A549 (cell line): ENCODE data around the gene CATSPERE. TPM values are rescaled to one million over a fixed set of nuclear protein-coding genes. Genes with fewer than 3 reads are reported as not detected.

Experiments
- ATAC-seq, 2 experiments: fragments of 200-7000 bp in 1 of 2; fragments of >200 bp in 1 of 2; cut with Nextera tagmentation in 1 of 2; cut with Tn5 transposase in 1 of 2; 3 replicates each; pipeline versions ENCODE4 v1.8.0 to v1.9.1; 2018 to 2020; ENCODE audit warnings: mild to moderate bottlenecking in 1 of 2, moderate library complexity in 1 of 2
- CTCF ChIA-PET: fragments of 300-600 bp; sonication (Branson Sonifier 250); formaldehyde crosslinking; extraction: SDS; loops from one replicate; lab custom pipeline; 2021; ENCODE audit warnings: antibody characterized with exemption, inconsistent platforms; lab: Yijun Ruan, JAX
- POLR2A ChIA-PET: fragments of 350-600 bp; formaldehyde crosslinking; extraction: SDS; loops from one replicate; lab custom pipeline; 2021; ENCODE audit warnings: antibody characterized with exemption, inconsistent platforms; lab: Yijun Ruan, JAX
- DNase-seq, 2 experiments: peaks; one replicate each; pipeline versions ENCODE4 v3.0.0 to v3.0.0-alpha.2; 2011 to 2016; ENCODE audit warnings: low read depth in 1 of 2, low spot score in 1 of 2
- FAIRE-seq: peaks from 2 replicates; lab custom pipeline; 2011; peaks lifted over from hg19 to GRCh38; lab: Jason Lieb, UNC
- H3K27ac ChIP-seq, 2 experiments: fragments of >200 bp; sonication (Bioruptor Twin); formaldehyde crosslinking; 3 replicates each; pipeline ENCODE4 v1.5.1; 2016 to 2017
- H3K4me1 ChIP-seq: fragments of >200 bp; sonication (Bioruptor Twin); formaldehyde crosslinking; 3 replicates; pipeline ENCODE4 v1.6.1; 2016
- H3K4me2 ChIP-seq: fragments of >200 bp; sonication (Bioruptor Twin); formaldehyde crosslinking; 3 replicates; pipeline ENCODE4 v1.6.1; 2016
- H3K4me3 ChIP-seq: fragments of >200 bp; sonication (Bioruptor Twin); formaldehyde crosslinking; 3 replicates; pipeline ENCODE4 v1.5.1; 2016
- H3K9me3 ChIP-seq: fragments of >200 bp; sonication (Bioruptor Twin); formaldehyde crosslinking; 3 replicates; pipeline ENCODE4 v1.6.1; 2016
- BHLHE40 ChIP-seq: IDR thresholded peaks from 2 replicates; pipeline ENCODE4 v1.6.1; 2012; ENCODE audit warnings: low read depth, low read length, inconsistent platforms
- CBX8 ChIP-seq: fragments of 200-600 bp; sonication (generic); IDR thresholded peaks from 2 replicates; pipeline ENCODE4 v1.6.1; 2016
- CEBPB ChIP-seq, 2 experiments: fragments of >200 bp in 1 of 2; sonication (Bioruptor Twin) in 1 of 2; formaldehyde crosslinking in 1 of 2; IDR thresholded peaks; 2 replicates each; pipeline ENCODE4 v1.6.1; 2012 to 2016
- CHD2 ChIP-seq: fragments of 150-350 bp; IDR thresholded peaks from 2 replicates; pipeline ENCODE4 v1.6.1; 2014; ENCODE audit warnings: low read length; ENCODE audit not compliant: partially characterized antibody
- CHD4 ChIP-seq: fragments of 200-600 bp; sonication (generic); IDR thresholded peaks from 2 replicates; pipeline ENCODE4 v1.6.1; 2016; ENCODE audit warnings: antibody characterized with exemption, mild to moderate bottlenecking, borderline replicate concordance
- FOSB ChIP-seq: fragments of 250-450 bp; sonication (Bioruptor Pico); IDR thresholded peaks from 2 replicates; pipeline ENCODE4 v1.5.0; 2020; ENCODE audit warnings: mild to moderate bottlenecking, moderate library complexity
- FOSL2 ChIP-seq, 2 experiments: fragments of 450-650 bp in 1 of 2; fragments of >200 bp in 1 of 2; sonication (Bioruptor Twin) in 1 of 2; formaldehyde crosslinking; IDR thresholded peaks; 2 replicates each; pipeline versions ENCODE4 v1.5.0 to v1.6.1; 2016 to 2020; ENCODE audit warnings: mild to moderate bottlenecking in 1 of 2, moderate library complexity in 1 of 2
- FOXS1 ChIP-seq: fragments of 250-450 bp; sonication (Bioruptor Pico); IDR thresholded peaks from 2 replicates; pipeline ENCODE4 v1.5.0; 2020; ENCODE audit warnings: mild to moderate bottlenecking, moderate library complexity
- GATA3 ChIP-seq: IDR thresholded peaks from 2 replicates; pipeline ENCODE4 v1.6.1; 2012; ENCODE audit warnings: borderline replicate concordance
- HOXA7 ChIP-seq: fragments of 250-450 bp; sonication (Bioruptor Pico); IDR thresholded peaks from 2 replicates; pipeline ENCODE4 v1.5.0; 2020; ENCODE audit warnings: mild to moderate bottlenecking, moderate library complexity
- HOXB5 ChIP-seq: fragments of 250-450 bp; sonication (Bioruptor Pico); IDR thresholded peaks from 2 replicates; pipeline ENCODE4 v1.5.0; 2020; ENCODE audit warnings: mild to moderate bottlenecking, moderate library complexity
- JUN ChIP-seq, 2 experiments: fragments of >200 bp; sonication (Bioruptor Twin); formaldehyde crosslinking; IDR thresholded peaks; 2 replicates in 1 of 2; 3 replicates in 1 of 2; pipeline ENCODE4 v1.6.1; 2016 to 2017
- PHF8 ChIP-seq: fragments of 200-600 bp; sonication (generic); IDR thresholded peaks from 2 replicates; pipeline ENCODE4 v1.6.1; 2016; ENCODE audit warnings: low read depth, mild to moderate bottlenecking, antibody characterized with exemption, moderate library complexity, borderline replicate concordance
- POLR2A ChIP-seq: IDR thresholded peaks from 2 replicates; pipeline ENCODE4 v1.6.1; 2012; ENCODE audit warnings: mild to moderate bottlenecking, low read length
- RFX5 ChIP-seq: fragments of 450-650 bp; IDR thresholded peaks from 2 replicates; pipeline ENCODE4 v1.7.1; 2014; ENCODE audit warnings: antibody characterized with exemption, mild to moderate bottlenecking, moderate library complexity
- TFCP2L1 ChIP-seq: fragments of 250-450 bp; sonication (Bioruptor Pico); IDR thresholded peaks from 2 replicates; pipeline ENCODE4 v1.5.0; 2021; ENCODE audit warnings: mild to moderate bottlenecking
- ZFP36 ChIP-seq: fragments of 450-650 bp; IDR thresholded peaks from 2 replicates; pipeline ENCODE4 v1.6.1; 2014; ENCODE audit warnings: borderline replicate concordance; ENCODE audit not compliant: partially characterized antibody
- WGBS: methylation state at CpG from one replicate; pipeline ENCODE4 v1.1.6; 2017; ENCODE audit errors: missing lambda C conversion rate; 5-methylcytosine and 5-hydroxymethylcytosine counted together
- polyA plus RNA-seq, 4 experiments: library from polyadenylated mRNA; depleted of rRNA in 3 of 4; stranded (reverse); fragments of >200 nt; fragmentation: RNase III in 1 of 4; extraction: RNeasy Plus Mini Kit Qiagen cat#74134 plus additional on column Dnase treatment in 1 of 4; gene quantifications; 2 replicates in 3 of 4; 3 replicates in 1 of 4; pipeline ENCODE4 v1.2.3, GENCODE V29; 2011 to 2017
- TF ChIP-seq, protein P1 (sequence below): IDR thresholded peaks from 2 replicates; pipeline ENCODE4 v1.6.1; 2012
- TF ChIP-seq, protein P2 (sequence below): fragments of 250-450 bp; sonication (Bioruptor Pico); IDR thresholded peaks from 2 replicates; pipeline ENCODE4 v1.5.0; 2020; ENCODE audit warnings: low read depth, mild to moderate bottlenecking, moderate library complexity
- TF ChIP-seq, protein P3 (sequence below): IDR thresholded peaks from 2 replicates; pipeline ENCODE4 v1.6.1; 2012; ENCODE audit warnings: low read depth, borderline replicate concordance
- TF ChIP-seq, protein P4 (sequence below): fragments of >200 bp; sonication (Bioruptor Twin); formaldehyde crosslinking; IDR thresholded peaks from 2 replicates; pipeline ENCODE4 v1.6.1; 2016
- TF ChIP-seq, protein P5 (sequence below): fragments of 450-650 bp; IDR thresholded peaks from 2 replicates; pipeline ENCODE4 v1.6.1; 2014; ENCODE audit warnings: antibody characterized with exemption
- TF ChIP-seq, protein P6 (sequence below): fragments of >200 bp; sonication (Bioruptor Twin); formaldehyde crosslinking; IDR thresholded peaks from 3 replicates; pipeline ENCODE4 v1.6.1; 2016

CATSPERE gene
- polyA plus RNA-seq, 2 of the 4 experiments (the other 2 are of a cell fraction): 0.25 to 0.43 TPM

DNA sequence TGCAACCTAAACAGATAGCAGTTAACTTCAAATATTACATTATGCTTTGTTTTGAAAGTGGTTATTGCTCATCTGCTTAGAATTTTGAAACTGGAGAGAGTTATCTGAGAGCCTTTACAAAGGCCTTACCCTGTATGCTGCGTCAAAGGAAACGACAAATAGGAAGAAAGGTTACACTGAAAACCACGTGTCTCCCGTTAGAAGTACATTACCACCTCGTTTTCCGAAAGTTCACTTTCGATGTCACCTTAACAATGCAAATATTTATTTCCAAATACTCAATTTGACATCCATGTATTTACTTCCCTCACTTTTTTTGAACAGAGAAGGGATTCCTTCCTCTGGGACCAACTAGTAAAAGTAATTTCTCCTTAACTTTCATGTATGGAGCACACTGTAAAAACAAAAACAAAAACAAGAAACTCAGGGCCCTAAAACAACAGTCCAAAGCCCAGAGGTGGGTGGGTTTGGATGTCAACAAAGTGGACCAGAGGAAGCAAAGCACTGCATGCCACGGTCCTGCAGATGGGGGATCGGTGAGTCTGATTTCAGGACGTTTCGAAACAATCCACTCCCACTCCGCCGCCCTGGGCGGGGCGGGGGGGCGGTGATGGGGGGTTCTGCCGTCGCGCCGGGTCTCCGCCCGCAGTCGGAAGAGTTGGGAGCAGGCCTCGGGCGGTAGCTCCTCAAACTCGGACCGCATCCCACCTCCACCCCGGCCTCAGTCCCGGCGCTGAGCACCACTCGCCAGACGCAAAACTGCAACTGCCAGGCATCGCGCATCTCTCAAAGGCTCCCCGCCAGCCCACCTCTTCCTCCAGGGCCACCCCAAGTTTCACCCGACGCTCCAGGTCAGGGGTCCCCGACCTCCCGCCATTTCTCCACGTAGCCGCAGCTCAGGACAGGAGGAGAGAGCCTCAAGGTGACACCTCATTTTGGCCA lies 10.2 kb upstream of the CATSPERE start (continued):
- no peak for TF ChIP-seq CHD4
- no peak for TF ChIP-seq TFCP2L1 (CRISPR knock-in tag)
- no peak for TF ChIP-seq FOXS1 (CRISPR knock-in tag)
- TF ChIP-seq ZFP36: no peak
- no peak for TF ChIP-seq FOSL2 (IDR thresholded peaks at IDR 0.05)
- TF ChIP-seq FOSL2 (CRISPR knock-in tag; IDR thresholded peaks at IDR 0.05): no peak
- 0 out of 2 replicates have a peak, but pooled peaks have one; percentile 0 for TF ChIP-seq HOXA7 (CRISPR knock-in tag)
- TF ChIP-seq, protein P1, sequence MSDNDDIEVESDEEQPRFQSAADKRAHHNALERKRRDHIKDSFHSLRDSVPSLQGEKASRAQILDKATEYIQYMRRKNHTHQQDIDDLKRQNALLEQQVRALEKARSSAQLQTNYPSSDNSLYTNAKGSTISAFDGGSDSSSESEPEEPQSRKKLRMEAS: peak; percentile 80
- TF ChIP-seq CHD2: no peak
- TF ChIP-seq, protein P2, sequence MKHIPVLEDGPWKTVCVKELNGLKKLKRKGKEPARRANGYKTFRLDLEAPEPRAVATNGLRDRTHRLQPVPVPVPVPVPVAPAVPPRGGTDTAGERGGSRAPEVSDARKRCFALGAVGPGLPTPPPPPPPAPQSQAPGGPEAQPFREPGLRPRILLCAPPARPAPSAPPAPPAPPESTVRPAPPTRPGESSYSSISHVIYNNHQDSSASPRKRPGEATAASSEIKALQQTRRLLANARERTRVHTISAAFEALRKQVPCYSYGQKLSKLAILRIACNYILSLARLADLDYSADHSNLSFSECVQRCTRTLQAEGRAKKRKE (CRISPR knock-in tag): no peak
- TF ChIP-seq, protein P3, sequence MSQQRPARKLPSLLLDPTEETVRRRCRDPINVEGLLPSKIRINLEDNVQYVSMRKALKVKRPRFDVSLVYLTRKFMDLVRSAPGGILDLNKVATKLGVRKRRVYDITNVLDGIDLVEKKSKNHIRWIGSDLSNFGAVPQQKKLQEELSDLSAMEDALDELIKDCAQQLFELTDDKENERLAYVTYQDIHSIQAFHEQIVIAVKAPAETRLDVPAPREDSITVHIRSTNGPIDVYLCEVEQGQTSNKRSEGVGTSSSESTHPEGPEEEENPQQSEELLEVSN: no peak
- no peak for TF ChIP-seq BHLHE40
- TF ChIP-seq, protein P4, sequence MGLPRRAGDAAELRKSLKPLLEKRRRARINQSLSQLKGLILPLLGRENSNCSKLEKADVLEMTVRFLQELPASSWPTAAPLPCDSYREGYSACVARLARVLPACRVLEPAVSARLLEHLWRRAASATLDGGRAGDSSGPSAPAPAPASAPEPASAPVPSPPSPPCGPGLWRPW: no peak
- TF ChIP-seq, protein P5, sequence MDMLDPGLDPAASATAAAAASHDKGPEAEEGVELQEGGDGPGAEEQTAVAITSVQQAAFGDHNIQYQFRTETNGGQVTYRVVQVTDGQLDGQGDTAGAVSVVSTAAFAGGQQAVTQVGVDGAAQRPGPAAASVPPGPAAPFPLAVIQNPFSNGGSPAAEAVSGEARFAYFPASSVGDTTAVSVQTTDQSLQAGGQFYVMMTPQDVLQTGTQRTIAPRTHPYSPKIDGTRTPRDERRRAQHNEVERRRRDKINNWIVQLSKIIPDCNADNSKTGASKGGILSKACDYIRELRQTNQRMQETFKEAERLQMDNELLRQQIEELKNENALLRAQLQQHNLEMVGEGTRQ: no peak
- TF ChIP-seq, protein P6, sequence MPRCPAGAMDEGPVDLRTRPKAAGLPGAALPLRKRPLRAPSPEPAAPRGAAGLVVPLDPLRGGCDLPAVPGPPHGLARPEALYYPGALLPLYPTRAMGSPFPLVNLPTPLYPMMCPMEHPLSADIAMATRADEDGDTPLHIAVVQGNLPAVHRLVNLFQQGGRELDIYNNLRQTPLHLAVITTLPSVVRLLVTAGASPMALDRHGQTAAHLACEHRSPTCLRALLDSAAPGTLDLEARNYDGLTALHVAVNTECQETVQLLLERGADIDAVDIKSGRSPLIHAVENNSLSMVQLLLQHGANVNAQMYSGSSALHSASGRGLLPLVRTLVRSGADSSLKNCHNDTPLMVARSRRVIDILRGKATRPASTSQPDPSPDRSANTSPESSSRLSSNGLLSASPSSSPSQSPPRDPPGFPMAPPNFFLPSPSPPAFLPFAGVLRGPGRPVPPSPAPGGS: no peak
- no peak for TF ChIP-seq RFX5
- peak; percentile 30 to 36; a peak in 1 of 4 replicates for TF ChIP-seq CEBPB (IDR thresholded peaks at IDR 0.05)
- TF ChIP-seq, all 56 proteins: peak for 4

DNA sequence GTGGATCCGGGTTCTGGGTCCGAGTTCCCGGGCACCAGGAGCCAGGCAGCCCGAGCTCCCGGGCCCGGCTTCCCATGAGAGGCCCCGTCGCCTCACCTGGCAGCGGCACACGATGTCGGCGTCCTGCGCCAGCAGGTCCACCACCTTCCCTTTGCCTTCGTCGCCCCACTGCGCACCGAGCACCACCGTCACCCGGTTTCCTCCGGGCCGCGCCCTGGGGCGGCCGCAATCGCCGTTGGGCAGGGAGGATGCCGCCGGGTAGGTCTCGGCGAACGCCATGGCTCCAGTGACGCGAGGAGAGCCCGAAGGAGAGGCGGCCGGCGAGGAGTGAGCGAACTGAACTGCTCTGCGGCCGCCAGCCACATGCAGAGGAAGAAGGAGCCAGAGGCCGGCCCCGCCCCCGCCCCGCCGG lies 9.5 kb upstream of the CATSPERE start, which contains the start of gene ADSS2:
ADSS2 (minus strand) TSS at position 371 of the 412 bp plus-strand sequence; CDS start at position 279, 92 bp downstream.
- peak in 1 of 2 experiments; percentile 22 for DNase-seq
- under 1% methylated on average over 17 of the region's 45 CpGs for WGBS
- H3K9me3 ChIP-seq: no peaks in the 10 kb centered on the region
- TF ChIP-seq GATA3 (no peak), CBX8 (no peak), POLR2A (peak; percentile 93), PHF8 (peak; percentile 87), JUN (IDR thresholded peaks at IDR 0.05) (peak in 1 of 2 experiments; percentile 90; a peak in 3 of 5 replicates), HOXB5 (no peak), FOSB (no peak)
- TF ChIP-seq, protein P6: peak; percentile 83; the same call in 2 of the 3 replicates
- TF ChIP-seq, protein P3: peak; percentile 21; the same call in 1 of the 2 replicates
- TF ChIP-seq, protein P1: peak; percentile 69; the same call in 1 of the 2 replicates
- TF ChIP-seq, all 56 proteins: peak for 6
- CTCF ChIA-PET: no interaction called here
- peak within 1 kb of the TSS; percentile 89 for H3K4me2 ChIP-seq
- H3K4me3 ChIP-seq: peak within 1 kb of the TSS; percentile 94
- ATAC-seq (no peak), FAIRE-seq (no peak)
- H3K4me1 ChIP-seq: peaks cover 43% of the 10 kb centered on the region
- POLR2A ChIA-PET: interaction anchor here (0.7 to 1.0 kb wide), 2 partner anchors 10 to 149 kb away, joined by 3 to 7 read pairs; partner anchors contain the start of gene CATSPERE
- H3K27ac ChIP-seq: peak within 1 kb of the TSS; percentile 97 to 99
